ENCODE measurements around the gene SLC22A17. TPM values are rescaled to one million over a fixed set of nuclear protein-coding genes. Genes with fewer than 3 reads are reported as not detected.

Gene SLC22A17
- total RNA-seq, 1 experiment from 2014 or later, result 42.3 TPM

GRCh38 chr14:23359722-23360447 is 7.2 kb upstream of the SLC22A17 start (continued):
- TF ChIP-seq, protein P1, sequence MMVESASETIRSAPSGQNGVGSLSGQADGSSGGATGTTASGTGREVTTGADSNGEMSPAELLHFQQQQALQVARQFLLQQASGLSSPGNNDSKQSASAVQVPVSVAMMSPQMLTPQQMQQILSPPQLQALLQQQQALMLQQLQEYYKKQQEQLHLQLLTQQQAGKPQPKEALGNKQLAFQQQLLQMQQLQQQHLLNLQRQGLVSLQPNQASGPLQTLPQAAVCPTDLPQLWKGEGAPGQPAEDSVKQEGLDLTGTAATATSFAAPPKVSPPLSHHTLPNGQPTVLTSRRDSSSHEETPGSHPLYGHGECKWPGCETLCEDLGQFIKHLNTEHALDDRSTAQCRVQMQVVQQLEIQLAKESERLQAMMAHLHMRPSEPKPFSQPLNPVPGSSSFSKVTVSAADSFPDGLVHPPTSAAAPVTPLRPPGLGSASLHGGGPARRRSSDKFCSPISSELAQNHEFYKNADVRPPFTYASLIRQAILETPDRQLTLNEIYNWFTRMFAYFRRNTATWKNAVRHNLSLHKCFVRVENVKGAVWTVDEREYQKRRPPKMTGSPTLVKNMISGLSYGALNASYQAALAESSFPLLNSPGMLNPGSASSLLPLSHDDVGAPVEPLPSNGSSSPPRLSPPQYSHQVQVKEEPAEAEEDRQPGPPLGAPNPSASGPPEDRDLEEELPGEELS (CRISPR knock-in tag; IDR thresholded peaks at IDR 0.05), result no peak
- TF ChIP-seq GTF2I (CRISPR knock-in tag; conservative IDR thresholded peaks at IDR 0.05) (no peak), FOXP1 (CRISPR knock-in tag; IDR thresholded peaks at IDR 0.05; ENCODE audit: borderline replicate concordance) (no peak), ZNF396 (CRISPR knock-in tag; IDR thresholded peaks at IDR 0.05; ENCODE audit: borderline replicate concordance) (no peak), MXD4 (CRISPR knock-in tag; IDR thresholded peaks at IDR 0.05; ENCODE audit: borderline replicate concordance) (no peak)
- TF ChIP-seq, protein P2, sequence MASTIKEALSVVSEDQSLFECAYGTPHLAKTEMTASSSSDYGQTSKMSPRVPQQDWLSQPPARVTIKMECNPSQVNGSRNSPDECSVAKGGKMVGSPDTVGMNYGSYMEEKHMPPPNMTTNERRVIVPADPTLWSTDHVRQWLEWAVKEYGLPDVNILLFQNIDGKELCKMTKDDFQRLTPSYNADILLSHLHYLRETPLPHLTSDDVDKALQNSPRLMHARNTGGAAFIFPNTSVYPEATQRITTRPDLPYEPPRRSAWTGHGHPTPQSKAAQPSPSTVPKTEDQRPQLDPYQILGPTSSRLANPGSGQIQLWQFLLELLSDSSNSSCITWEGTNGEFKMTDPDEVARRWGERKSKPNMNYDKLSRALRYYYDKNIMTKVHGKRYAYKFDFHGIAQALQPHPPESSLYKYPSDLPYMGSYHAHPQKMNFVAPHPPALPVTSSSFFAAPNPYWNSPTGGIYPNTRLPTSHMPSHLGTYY (CRISPR knock-in tag; IDR thresholded peaks at IDR 0.05), result no peak

DNA sequence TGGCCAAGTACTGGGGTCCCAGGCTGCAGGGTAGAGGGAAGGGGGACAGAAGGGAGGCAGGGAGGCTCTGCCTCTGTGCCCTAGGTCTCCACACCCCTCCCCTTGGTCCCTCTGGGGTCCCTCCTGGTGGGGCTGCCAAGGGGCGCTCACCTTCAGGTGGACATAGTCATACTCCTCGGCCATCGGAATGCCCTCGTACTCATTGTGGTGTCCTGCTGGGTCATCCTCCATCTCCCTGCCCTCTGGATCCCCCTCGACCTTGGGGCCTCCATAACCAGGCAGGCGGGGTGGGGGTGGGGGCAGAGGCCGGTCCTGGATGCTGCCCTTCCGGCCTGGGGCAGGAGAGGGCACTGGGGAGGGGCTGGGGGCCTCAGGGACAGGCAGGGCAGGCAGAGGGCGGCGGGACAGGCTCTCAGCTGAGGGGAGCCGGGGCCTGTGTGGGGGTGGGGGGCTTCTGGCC is 6.5 kb upstream of the SLC22A17 start:
- TF ChIP-seq ZNF671 (CRISPR knock-in tag; IDR thresholded peaks at IDR 0.05) (no peak), TCF7 (CRISPR knock-in tag; IDR thresholded peaks at IDR 0.05; ENCODE audit: low read depth) (no peak), E2F1 (CRISPR knock-in tag; IDR thresholded peaks at IDR 0.05) (no peak), JAZF1 (CRISPR knock-in tag; IDR thresholded peaks at IDR 0.05) (no peak), ARID4B (CRISPR knock-in tag; IDR thresholded peaks at IDR 0.05; ENCODE audit: borderline replicate concordance) (no peak), MYBL2 (CRISPR knock-in tag; IDR thresholded peaks at IDR 0.05) (no peak), ATF1 (CRISPR knock-in tag; IDR thresholded peaks at IDR 0.05) (no peak), GRHL2 (CRISPR knock-in tag; IDR thresholded peaks at IDR 0.05; ENCODE audit: insufficient replicate concordance, severe bottlenecking) (no peak)
- Mint-ChIP-seq H3K4me3 (no peak overlapping the region), H3K4me1 (peaks cover 18% of the 10 kb centered on the region), H3K27ac (no peak overlapping the region), H3K36me3 (peaks cover 17% of the 10 kb centered on the region), H3K27me3 (ENCODE audit: low read depth) (peaks cover 11% of the 10 kb centered on the region), H3K9me3 (no peaks in the 10 kb centered on the region)
- ChIA-PET POLR2A (no interaction called here), CTCF (interaction anchor here (1.6 to 6.5 kb wide), 5 partner anchors 13 to 239 kb away, joined by 6 to 95 read pairs (median 22); partner anchors contain the start of gene PPP1R3E)
- ATAC-seq (no peak), DNase-seq (ENCODE audit: low spot score) (no peak)
